Measurements from ENCODE around the gene SCRT2.

Gene SCRT2

GRCh38 chr20:689348-689747, 13.7 kb upstream of the SCRT2 start:
- no peak overlapping the region for H3K4me3 ChIP-seq
- H3K9ac ChIP-seq = no peak overlapping the region
- no peaks in the 10 kb centered on the region for H4K20me1 ChIP-seq
- no peaks in the 10 kb centered on the region for H3K9me3 ChIP-seq
- no peak overlapping the region for H3K4me2 ChIP-seq
- TF ChIP-seq Cebpa-rat (IDR thresholded peaks at IDR 0.05) = no peak
- H3K27ac ChIP-seq = no peak overlapping the region
- H3K4me1 ChIP-seq = peaks cover 22% of the 10 kb centered on the region
- H3K36me3 ChIP-seq = no peaks in the 10 kb centered on the region
- H3K27me3 ChIP-seq = no peaks in the 10 kb centered on the region

GRCh38 chr20:688809-689212, 13.2 kb upstream of the SCRT2 start:
- Histone ChIP-seq H3K9ac (no peak overlapping the region), H3K4me3 (no peak overlapping the region), H3K4me1 (peaks cover 22% of the 10 kb centered on the region), H4K20me1 (no peaks in the 10 kb centered on the region), H3K27me3 (no peaks in the 10 kb centered on the region), H3K27ac (no peak overlapping the region), H3K9me3 (no peaks in the 10 kb centered on the region), H3K4me2 (peak overlapping the region; percentile 8; the same call in 1 of the 2 replicates), H3K36me3 (no peaks in the 10 kb centered on the region)
- TF ChIP-seq Cebpa-rat (IDR thresholded peaks at IDR 0.05) = no peak

DNA sequence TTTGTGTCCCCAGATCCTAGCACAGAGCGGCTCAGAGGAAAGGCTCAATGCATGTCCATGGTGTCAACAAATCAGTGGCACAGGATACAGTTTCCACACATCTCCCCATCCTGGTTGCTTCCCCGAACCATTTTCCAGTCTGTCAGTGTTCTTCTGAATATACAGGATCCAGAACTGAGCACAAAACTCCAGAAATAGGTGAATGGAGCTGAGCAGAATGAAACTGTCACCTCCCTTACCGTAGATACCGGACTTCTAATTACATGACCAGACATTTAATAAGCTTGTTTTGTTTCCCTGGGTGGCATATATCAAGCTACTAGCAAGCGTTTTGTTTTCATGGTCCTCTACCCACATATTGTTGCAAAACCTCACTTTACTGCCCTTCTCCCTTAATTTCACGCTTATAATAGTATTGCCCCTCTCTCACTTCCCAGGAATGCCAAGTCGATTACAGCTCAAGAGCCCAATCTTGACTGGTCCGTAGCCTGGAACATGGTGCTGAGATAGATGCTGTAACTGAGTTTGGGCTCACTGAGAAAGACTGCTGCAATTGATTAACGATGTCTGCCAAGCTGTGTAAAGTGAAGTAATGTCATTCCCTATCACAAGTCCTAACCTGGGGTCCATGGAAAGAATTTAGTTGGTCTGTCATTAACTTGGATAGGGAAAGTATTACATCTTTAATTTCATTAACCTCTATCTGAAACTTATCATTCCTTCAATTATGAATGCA, 12.0 kb upstream of the SCRT2 start:
- Histone ChIP-seq H3K4me3 (no peak overlapping the region), H3K4me2 (peak overlapping the region; percentile 13; the same call in 1 of the 2 replicates), H3K36me3 (no peaks in the 10 kb centered on the region), H3K27ac (no peak overlapping the region), H3K9me3 (no peaks in the 10 kb centered on the region), H4K20me1 (no peaks in the 10 kb centered on the region), H3K9ac (no peak overlapping the region), H3K4me1 (peaks cover 22% of the 10 kb centered on the region), H3K27me3 (no peaks in the 10 kb centered on the region)
- TF ChIP-seq Cebpa-rat (IDR thresholded peaks at IDR 0.05) = no peak

GRCh38 chr20:684676-685319, 9.2 kb upstream of the SCRT2 start:
- H3K9ac ChIP-seq = no peak overlapping the region
- no peaks in the 10 kb centered on the region for H3K9me3 ChIP-seq
- no peak overlapping the region for H3K4me2 ChIP-seq
- no peaks in the 10 kb centered on the region for H3K36me3 ChIP-seq
- H3K27me3 ChIP-seq = no peaks in the 10 kb centered on the region
- peaks cover 38% of the 10 kb centered on the region for H3K4me1 ChIP-seq
- no peak overlapping the region for H3K4me3 ChIP-seq
- H4K20me1 ChIP-seq = no peaks in the 10 kb centered on the region
- H3K27ac ChIP-seq = no peak overlapping the region
- TF ChIP-seq Cebpa-rat (IDR thresholded peaks at IDR 0.05) = no peak

DNA sequence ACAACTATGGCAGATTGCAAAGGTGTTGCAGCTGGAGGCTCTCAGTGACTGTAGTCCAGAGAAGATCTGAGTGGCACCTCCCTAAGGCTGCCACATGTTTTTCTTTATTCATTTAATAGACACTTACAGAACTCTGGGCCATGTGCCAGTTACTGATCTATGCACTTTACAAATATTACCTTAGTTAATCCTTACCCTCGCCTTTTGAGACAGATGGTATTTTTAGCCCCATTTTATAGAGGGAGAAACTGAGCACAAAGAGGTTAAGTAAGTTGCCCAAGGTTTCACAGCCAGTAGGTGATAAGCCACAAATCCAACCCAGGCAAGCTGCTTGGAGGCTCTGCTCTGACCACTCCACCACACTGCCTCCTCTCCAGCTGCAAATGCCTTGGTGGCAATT, 6.5 kb upstream of the SCRT2 start:
- Histone ChIP-seq H3K4me2 (no peak overlapping the region), H4K20me1 (no peaks in the 10 kb centered on the region), H3K36me3 (no peaks in the 10 kb centered on the region), H3K27me3 (no peaks in the 10 kb centered on the region), H3K9me3 (no peaks in the 10 kb centered on the region), H3K4me3 (no peak overlapping the region), H3K9ac (no peak overlapping the region), H3K4me1 (peaks cover 38% of the 10 kb centered on the region), H3K27ac (no peak overlapping the region)
- no peak for TF ChIP-seq Cebpa-rat (IDR thresholded peaks at IDR 0.05)

DNA sequence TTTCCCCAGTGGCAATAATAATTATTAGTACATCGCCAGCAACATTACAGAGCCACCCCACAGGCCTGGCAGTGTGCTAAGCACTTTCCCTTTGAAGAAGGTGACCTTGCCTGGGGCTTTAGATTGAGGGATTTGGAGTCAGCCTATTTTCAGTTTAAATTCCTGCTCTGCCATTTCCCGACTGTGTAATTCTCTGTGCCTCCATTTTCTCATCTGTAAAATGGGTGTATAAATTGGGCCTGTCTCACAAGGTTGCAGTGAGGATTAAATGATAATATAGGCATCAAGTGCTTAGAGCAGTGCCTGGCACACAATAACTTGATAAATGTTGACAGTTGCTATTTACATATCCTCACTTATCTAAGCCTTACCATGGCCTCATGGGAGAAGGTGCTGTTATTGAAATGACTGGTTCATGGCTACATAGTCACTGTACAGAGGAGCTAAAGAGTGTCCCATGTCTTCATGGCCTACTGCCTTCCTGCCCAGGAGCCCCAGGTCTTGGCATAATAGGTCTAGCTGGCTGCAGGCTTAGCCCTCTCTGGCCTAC, 5.1 kb upstream of the SCRT2 start:
- Histone ChIP-seq H3K4me1 (peaks cover 45% of the 10 kb centered on the region), H3K27me3 (peaks cover 13% of the 10 kb centered on the region), H3K9ac (no peak overlapping the region), H4K20me1 (peaks cover 5% of the 10 kb centered on the region; the same call in 1 of the 2 replicates), H3K4me3 (no peak overlapping the region), H3K36me3 (no peaks in the 10 kb centered on the region), H3K27ac (no peak overlapping the region), H3K9me3 (no peaks in the 10 kb centered on the region), H3K4me2 (peak overlapping the region; percentile 39)
- no peak for TF ChIP-seq Cebpa-rat (IDR thresholded peaks at IDR 0.05)

- peaks cover 26% of the 10 kb centered on the region for H4K20me1 ChIP-seq
- no peaks in the 10 kb centered on the region for H3K9me3 ChIP-seq
- H3K36me3 ChIP-seq = no peaks in the 10 kb centered on the region
- H3K9ac ChIP-seq = no peak overlapping the region
- H3K4me1 ChIP-seq = peaks cover 67% of the 10 kb centered on the region
- H3K27me3 ChIP-seq = peaks cover 40% of the 10 kb centered on the region
- H3K27ac ChIP-seq = no peak overlapping the region
- no peak for TF ChIP-seq Cebpa-rat (IDR thresholded peaks at IDR 0.05)
- H3K4me2 ChIP-seq = peak overlapping the region; percentile 97; the same call in 1 of the 2 replicates
- H3K4me3 ChIP-seq = no peak overlapping the region
These were observed 2.4 kb upstream of the SCRT2 start for GRCh38 chr20:677957-678356.

DNA sequence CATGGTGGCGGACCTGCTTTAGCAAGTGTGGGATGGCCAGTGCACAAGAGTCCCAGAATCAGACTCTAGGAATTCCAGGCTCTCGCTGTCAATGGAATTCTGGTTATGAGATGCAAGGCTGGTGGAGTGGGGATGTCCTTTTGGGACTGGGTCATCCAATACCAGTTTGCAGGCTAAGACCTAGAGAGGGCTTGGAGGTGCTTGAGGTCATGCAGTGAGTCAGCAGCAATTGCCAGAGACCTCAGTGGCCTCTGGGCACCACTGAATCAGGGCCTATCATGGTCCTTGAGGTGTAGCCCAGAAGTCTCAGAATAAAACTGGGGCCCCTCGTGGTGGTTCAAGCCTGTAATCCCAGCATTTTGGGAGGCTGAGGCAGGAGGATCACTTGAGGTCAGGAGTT, 1.4 kb upstream of the SCRT2 start:
- Histone ChIP-seq H4K20me1 (peaks cover 26% of the 10 kb centered on the region), H3K27me3 (peaks cover 48% of the 10 kb centered on the region), H3K27ac (no peak overlapping the region), H3K4me3 (peak overlapping the region; percentile 65), H3K36me3 (no peaks in the 10 kb centered on the region), H3K4me1 (peaks cover 76% of the 10 kb centered on the region), H3K9ac (peak overlapping the region; percentile 43), H3K4me2 (peak overlapping the region; percentile 97), H3K9me3 (no peaks in the 10 kb centered on the region)
- no peak for TF ChIP-seq Cebpa-rat (IDR thresholded peaks at IDR 0.05)

DNA sequence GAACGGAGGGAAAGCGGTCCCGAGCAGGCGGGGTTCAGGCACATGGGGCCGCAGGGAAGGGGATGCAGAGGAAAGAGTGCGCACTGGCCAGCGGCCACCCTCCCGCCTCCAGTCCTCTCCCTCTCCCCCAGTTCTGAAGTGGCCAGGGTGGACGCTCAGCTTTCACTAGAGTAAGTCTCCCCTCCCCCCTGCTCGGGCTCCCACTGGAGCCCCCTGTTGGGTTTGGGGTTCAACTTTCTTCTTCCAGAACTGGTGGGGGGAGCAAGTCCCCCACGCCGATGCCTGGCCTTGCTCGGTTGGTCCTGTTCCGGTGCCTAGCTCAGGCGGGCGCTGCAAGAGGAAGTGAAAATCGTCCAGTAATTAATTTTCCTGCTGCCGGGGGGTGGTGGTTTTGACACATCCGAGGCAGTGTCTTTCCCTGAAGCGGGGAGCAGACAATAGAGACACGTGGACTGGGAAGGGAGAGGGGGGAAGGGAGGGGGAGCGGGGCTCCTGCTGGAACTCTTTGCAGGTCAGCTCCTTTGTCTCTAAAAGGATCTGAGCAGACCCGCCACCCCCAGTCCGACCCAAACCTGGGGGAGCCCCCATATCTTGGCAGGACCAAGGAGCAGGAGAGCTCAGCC, 824 bp upstream of the SCRT2 start:
- H3K36me3 ChIP-seq = no peaks in the 10 kb centered on the region
- no peak for TF ChIP-seq Cebpa-rat (IDR thresholded peaks at IDR 0.05)
- peaks cover 26% of the 10 kb centered on the region for H4K20me1 ChIP-seq
- H3K4me2 ChIP-seq = peak overlapping the region; percentile 97
- H3K27ac ChIP-seq = no peak overlapping the region
- peaks cover 78% of the 10 kb centered on the region for H3K4me1 ChIP-seq
- H3K9ac ChIP-seq = peak overlapping the region; percentile 43
- H3K4me3 ChIP-seq = peak overlapping the region; percentile 65
- no peaks in the 10 kb centered on the region for H3K9me3 ChIP-seq
- peaks cover 48% of the 10 kb centered on the region for H3K27me3 ChIP-seq

DNA sequence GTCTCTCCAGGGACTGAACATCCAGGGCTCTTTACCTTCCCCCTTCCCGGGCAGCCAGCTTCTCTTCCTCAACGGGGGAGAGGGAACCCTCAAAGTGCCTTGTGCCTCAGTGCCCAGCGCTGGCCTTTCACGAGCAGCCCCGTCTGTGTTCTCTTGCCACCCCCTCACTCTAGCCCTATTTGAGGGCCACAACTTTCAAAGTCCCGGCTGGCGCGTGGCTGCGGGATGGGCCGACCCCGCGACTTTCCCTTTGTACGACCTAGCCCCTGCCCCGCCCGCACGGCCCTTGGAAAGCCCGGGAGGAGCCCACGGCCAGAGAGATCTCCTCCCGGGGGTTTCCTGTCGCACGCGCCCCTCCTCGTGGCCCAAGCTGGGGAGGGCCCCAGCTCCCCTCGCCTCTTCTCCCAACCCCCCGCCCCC, 559 bp downstream of the SCRT2 start:
- peak overlapping the region; percentile 97 for H3K4me2 ChIP-seq
- peaks cover 26% of the 10 kb centered on the region for H4K20me1 ChIP-seq
- H3K9me3 ChIP-seq = no peaks in the 10 kb centered on the region
- H3K9ac ChIP-seq = 0 out of 2 replicates have a peak overlapping the region, but pooled peaks have one; percentile 43
- H3K4me1 ChIP-seq = peaks cover 80% of the 10 kb centered on the region
- H3K27me3 ChIP-seq = peaks cover 48% of the 10 kb centered on the region
- no peaks in the 10 kb centered on the region for H3K36me3 ChIP-seq
- peak overlapping the region; percentile 65 for H3K4me3 ChIP-seq
- H3K27ac ChIP-seq = no peak overlapping the region
- TF ChIP-seq Cebpa-rat (IDR thresholded peaks at IDR 0.05) = no peak

Measured in BLaER1 (cell line).